Measurements from ENCODE around the gene GMDS. TPM values are rescaled to one million over a fixed set of nuclear protein-coding genes. Genes with fewer than 3 reads are reported as not detected.

GMDS gene
- total RNA-seq, 6 experiments from 2014 or later = 13.2 to 18.0 (median 14.7) TPM

GRCh38 chr6:1747531-1747930, 497.9 kb downstream of the GMDS start:
- Mint-ChIP-seq H3K9me3 (peaks cover 11% of the 10 kb centered on the region; the same call in 1 of the 2 replicates), H3K4me3 (no peak overlapping the region), H3K27ac (no peak overlapping the region), H3K4me1 (ENCODE audit: low read depth) (no peaks in the 10 kb centered on the region), H3K36me3 (ENCODE audit: low read depth) (no peaks in the 10 kb centered on the region), H3K27me3 (ENCODE audit: insufficient read depth) (peaks cover 1% of the 10 kb centered on the region; the same call in 1 of the 2 replicates)
- no peak for TF ChIP-seq CTCF (IDR thresholded peaks at IDR 0.05)
- DNase-seq = no peak

- Mint-ChIP-seq H3K4me3 (no peak overlapping the region), H3K4me1 (ENCODE audit: low read depth) (no peaks in the 10 kb centered on the region), H3K27ac (no peak overlapping the region), H3K9me3 (peaks cover 6% of the 10 kb centered on the region; the same call in 1 of the 2 replicates), H3K36me3 (ENCODE audit: low read depth) (no peaks in the 10 kb centered on the region), H3K27me3 (ENCODE audit: insufficient read depth) (peaks cover under 1% of the 10 kb centered on the region; the same call in 1 of the 2 replicates)
- TF ChIP-seq CTCF (IDR thresholded peaks at IDR 0.05) = no peak
- DNase-seq = no peak
Measured at GRCh38 chr6:1747003-1747402, 498.4 kb downstream of the GMDS start.

- no peaks in the 10 kb centered on the region for H3K9me3 Mint-ChIP-seq
- H3K27ac Mint-ChIP-seq = no peak overlapping the region
- no peak overlapping the region for H3K4me3 Mint-ChIP-seq
- DNase-seq = no peak
- no peak for TF ChIP-seq CTCF (IDR thresholded peaks at IDR 0.05)
- no peaks in the 10 kb centered on the region for H3K27me3 Mint-ChIP-seq (ENCODE audit: insufficient read depth)
- no peaks in the 10 kb centered on the region for H3K36me3 Mint-ChIP-seq (ENCODE audit: low read depth)
- H3K4me1 Mint-ChIP-seq (ENCODE audit: low read depth) = no peaks in the 10 kb centered on the region
Measured at GRCh38 chr6:1745814-1746213, 499.6 kb downstream of the GMDS start.

GRCh38 chr6:1744543-1744942, 500.9 kb downstream of the GMDS start:
- DNase-seq = no peak
- Mint-ChIP-seq H3K4me3 (no peak overlapping the region), H3K27ac (no peak overlapping the region)

GRCh38 chr6:1739680-1740079, 505.7 kb downstream of the GMDS start:
- Mint-ChIP-seq H3K27ac (no peak overlapping the region), H3K27me3 (ENCODE audit: insufficient read depth) (peaks cover 4% of the 10 kb centered on the region), H3K9me3 (no peaks in the 10 kb centered on the region), H3K36me3 (ENCODE audit: low read depth) (no peaks in the 10 kb centered on the region), H3K4me1 (ENCODE audit: low read depth) (no peaks in the 10 kb centered on the region), H3K4me3 (no peak overlapping the region)
- no peak for TF ChIP-seq CTCF (IDR thresholded peaks at IDR 0.05)
- no peak for DNase-seq

More at GRCh38 chr6:1744543-1744942, 500.9 kb downstream of the GMDS start:
- Mint-ChIP-seq H3K27me3 (ENCODE audit: insufficient read depth) (no peaks in the 10 kb centered on the region), H3K4me1 (ENCODE audit: low read depth) (no peaks in the 10 kb centered on the region), H3K36me3 (ENCODE audit: low read depth) (no peaks in the 10 kb centered on the region), H3K9me3 (no peaks in the 10 kb centered on the region)
- TF ChIP-seq CTCF (IDR thresholded peaks at IDR 0.05) = no peak

- Mint-ChIP-seq H3K27me3 (ENCODE audit: insufficient read depth) (peaks cover 4% of the 10 kb centered on the region), H3K4me1 (ENCODE audit: low read depth) (no peaks in the 10 kb centered on the region), H3K27ac (no peak overlapping the region), H3K4me3 (no peak overlapping the region), H3K36me3 (ENCODE audit: low read depth) (no peaks in the 10 kb centered on the region), H3K9me3 (no peaks in the 10 kb centered on the region)
- DNase-seq = no peak
- no peak for TF ChIP-seq CTCF (IDR thresholded peaks at IDR 0.05)
Measured at GRCh38 chr6:1739220-1739619, 506.2 kb downstream of the GMDS start.
